ENCODE data around the gene CDC42BPG.

CDC42BPG gene

DNA sequence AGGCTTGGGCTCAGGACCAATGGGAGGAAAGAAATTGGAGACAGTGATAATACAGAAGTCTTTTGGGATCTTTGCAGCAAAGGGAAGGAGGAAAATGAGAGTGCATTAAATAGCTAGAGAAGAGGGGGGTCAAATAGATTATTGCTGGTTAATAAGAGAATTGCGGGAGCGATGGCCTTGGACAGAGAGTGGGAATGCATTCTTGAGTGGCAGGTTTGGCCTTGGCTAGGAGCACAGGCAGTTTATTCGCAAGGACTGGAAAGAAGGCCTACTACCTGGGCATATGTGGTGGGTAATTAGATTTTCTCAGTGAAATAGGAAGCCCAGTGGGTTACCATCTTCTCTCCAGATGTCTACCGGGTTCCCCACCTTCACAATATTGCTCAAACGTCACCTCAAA, 30.6 kb downstream of the CDC42BPG start:
- TF ChIP-seq, protein P1, sequence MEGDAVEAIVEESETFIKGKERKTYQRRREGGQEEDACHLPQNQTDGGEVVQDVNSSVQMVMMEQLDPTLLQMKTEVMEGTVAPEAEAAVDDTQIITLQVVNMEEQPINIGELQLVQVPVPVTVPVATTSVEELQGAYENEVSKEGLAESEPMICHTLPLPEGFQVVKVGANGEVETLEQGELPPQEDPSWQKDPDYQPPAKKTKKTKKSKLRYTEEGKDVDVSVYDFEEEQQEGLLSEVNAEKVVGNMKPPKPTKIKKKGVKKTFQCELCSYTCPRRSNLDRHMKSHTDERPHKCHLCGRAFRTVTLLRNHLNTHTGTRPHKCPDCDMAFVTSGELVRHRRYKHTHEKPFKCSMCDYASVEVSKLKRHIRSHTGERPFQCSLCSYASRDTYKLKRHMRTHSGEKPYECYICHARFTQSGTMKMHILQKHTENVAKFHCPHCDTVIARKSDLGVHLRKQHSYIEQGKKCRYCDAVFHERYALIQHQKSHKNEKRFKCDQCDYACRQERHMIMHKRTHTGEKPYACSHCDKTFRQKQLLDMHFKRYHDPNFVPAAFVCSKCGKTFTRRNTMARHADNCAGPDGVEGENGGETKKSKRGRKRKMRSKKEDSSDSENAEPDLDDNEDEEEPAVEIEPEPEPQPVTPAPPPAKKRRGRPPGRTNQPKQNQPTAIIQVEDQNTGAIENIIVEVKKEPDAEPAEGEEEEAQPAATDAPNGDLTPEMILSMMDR (IDR thresholded peaks at IDR 0.05), result no peak

DNA sequence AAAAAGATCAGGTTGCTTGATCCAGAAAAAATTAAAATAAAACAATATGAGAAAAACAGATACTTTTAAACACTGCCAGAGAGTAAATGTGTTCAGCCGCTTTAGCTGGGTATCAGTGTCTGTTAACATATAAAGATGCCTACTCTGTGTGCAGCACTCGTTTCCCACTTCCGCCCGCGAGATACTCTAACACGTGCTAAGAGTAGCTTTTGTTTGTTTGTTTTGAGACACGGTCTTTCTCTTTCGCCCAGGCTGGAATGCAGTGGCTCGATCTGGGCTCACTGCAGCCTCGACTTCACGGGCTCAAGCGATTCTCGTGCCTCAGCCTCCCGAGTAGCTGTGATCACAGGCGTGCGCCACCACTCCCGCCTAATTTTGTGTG, 33.6 kb downstream of the CDC42BPG start:
- TF ChIP-seq, protein P1 (IDR thresholded peaks at IDR 0.05), result no peak

DNA sequence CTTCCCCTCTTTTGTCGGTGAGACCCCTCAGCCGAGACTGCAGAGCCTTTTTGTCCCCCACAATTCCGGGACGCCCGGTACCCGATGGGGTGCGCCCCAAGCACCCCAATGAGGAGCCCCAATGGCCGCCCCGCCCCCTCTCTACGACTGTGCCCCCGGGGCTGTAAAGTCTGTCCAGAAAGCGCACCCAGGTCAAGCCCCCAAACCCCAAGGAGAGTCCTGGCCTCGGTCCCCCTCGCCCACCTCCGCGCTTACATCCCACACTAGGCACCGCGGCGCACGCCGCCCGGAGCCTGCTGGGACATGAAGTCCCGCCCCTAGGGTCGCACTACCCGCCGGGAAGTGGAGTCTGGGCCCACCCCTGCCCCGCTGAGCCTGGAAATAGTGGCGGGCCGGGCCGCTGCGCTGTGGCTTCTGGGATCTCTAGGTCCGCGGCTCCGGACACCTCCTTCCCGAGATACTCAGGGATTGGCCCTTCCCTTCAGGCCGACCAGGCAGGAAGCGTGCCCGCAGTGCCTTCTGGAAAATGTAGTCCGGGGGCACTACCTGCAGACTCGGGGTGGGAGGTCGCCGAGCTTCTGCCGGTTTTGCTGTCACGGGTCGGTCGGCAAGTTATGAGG, 34.1 kb downstream of the CDC42BPG start, which contains the start of gene MEN1:
MEN1 (minus strand) TSS at position 281 of the 620 bp plus-strand sequence. CDS start 442 bp downstream, outside the sequence.
- TF ChIP-seq, protein P1 (IDR thresholded peaks at IDR 0.05), result no peak

DNA sequence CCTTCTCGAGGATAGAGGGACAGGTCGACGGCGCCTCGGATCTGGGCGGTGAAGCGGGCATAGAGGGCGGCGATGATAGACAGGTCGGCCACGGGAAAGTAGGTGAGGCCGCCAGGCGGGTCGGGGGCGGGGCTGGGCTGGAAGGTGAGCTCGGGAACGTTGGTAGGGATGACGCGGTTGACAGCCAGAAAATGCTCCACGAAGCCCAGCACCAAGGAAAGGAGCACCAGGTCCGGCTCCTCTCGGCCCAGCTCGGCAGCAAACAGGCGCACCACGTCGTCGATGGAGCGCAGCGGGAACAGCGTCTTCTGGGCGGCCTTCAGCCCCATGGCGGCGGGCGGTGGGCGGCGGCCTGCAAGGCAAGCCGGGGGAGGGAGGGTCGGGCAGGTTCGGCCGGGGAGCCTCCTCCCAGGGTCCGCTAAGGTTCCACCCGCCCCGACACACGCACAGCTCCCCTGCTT, 34.6 kb downstream of the CDC42BPG start:
- TF ChIP-seq, protein P1 (IDR thresholded peaks at IDR 0.05), result no peak

DNA sequence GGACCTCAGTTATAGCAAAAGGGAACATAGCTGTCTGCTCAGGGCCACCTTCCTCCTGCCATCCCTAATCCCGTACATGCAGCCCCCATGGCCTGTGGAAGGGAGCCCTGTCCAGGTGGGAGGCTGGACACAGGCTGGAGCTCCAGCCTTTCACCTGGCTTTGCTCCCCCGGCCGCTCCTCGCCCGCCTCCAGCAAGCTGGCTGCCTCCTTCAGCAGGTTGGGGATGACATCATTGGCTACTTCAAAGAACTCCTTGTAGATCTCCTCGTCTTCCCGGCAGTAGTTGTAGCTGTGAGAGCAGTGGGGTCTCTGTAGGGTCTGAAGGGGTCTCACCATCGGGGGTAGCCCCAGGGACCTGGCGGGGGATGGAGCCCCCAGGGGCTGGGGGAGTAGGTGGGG, 39.0 kb downstream of the CDC42BPG start:
- TF ChIP-seq, protein P1 (IDR thresholded peaks at IDR 0.05), result no peak

DNA sequence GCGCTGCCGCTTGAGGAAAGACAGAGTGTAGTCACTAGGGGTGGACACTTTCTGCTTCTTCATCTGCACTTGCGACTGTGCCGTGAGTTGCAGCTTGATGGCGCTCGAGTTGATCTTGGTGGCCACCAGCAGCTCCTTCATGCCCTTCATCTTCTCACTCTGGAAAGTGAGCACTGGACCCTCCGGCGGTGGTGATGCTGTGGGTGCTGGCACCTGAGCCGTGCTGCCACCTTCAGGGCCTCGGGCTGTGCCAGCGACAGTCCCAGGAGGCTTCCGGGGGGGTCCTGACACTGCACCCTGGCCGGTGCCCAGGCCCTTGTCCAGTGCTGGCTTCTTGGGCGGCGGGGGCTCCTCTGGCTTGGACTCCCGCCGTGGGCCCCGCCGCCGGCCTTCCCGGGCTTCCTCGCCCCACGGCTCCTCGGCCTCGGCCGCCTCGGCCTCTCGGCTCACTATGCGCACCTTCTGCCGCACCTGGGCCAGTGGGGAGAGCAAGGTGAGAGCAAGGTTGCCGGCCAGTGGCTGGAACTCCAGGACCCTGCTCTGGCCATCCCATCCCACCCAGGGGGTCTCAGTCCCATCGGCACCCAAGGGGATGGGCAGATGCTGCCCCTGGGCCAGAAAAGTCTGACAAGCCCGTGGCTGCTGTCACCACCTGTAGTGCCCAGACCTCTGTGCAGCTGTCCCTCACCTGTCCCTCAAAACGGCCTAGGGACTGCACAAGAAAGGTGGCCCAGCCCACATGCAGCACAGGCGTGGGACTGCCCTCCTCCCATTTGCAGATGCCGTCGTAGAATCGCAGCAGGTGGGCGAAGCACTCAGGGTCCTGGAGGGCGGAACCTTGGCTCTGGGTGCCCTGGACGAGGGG, 39.9 kb downstream of the CDC42BPG start:
- TF ChIP-seq, protein P1 (IDR thresholded peaks at IDR 0.05), result no peak

DNA sequence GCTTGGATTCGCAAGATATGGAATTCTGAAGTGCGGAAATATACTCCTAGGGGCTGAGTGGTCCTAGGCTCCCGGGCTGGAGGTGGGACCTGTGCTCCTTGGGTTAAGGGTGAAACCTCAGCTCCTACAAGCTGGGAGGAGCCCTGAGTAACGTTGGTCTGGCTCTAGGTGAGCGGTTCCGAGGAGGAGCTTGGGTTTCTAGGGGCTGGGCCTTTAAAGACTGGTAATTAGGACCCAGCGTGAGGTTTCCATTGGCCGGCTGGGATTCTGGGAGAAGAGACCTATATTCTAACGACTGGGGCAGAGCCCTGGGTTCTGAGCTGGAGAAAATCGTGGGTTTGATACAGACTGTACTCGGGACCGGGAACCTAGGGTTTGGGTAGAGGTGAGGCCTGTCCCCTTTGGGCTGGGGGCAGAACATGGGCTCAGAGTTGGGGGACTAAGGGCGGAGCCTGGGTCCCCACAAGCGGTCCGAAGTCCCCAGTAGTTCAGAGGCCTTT, 40.6 kb downstream of the CDC42BPG start:
- TF ChIP-seq, protein P1 (IDR thresholded peaks at IDR 0.05), result no peak
